Loucy (cell line): Measurements from ENCODE around the gene PCBD2.
"Not testable (repeated sequence)": the region's sequence is repeated elsewhere in the genome, so short reads cannot be mapped to it uniquely, and the experiment has no call there.

Experiments
- H2AFZ ChIP-seq: fragments of 200-600 bp; sonication (generic); 2 replicates; pipeline ENCODE4 v1.6.0; 2016; ENCODE audit warnings: antibody characterized with exemption, mild to moderate bottlenecking, low read length, moderate library complexity
- H3F3A ChIP-seq: fragments of 200-600 bp; 2 replicates; pipeline ENCODE4 v1.6.0; 2016; ENCODE audit warnings: antibody characterized with exemption, low read depth, mild to moderate bottlenecking
- H3K27me3 ChIP-seq: fragments of 200-600 bp; sonication (generic); 2 replicates; pipeline ENCODE4 v1.6.1; 2014; ENCODE audit warnings: low read length, mild to moderate bottlenecking; ENCODE audit not compliant: insufficient read depth, poor library complexity, severe bottlenecking
- H3K36me3 ChIP-seq: fragments of 200-600 bp; sonication (generic); 2 replicates; pipeline ENCODE4 v1.6.1; 2016; ENCODE audit warnings: low read length; ENCODE audit not compliant: insufficient read depth
- H3K4me1 ChIP-seq: fragments of 200-600 bp; sonication (generic); 2 replicates; pipeline ENCODE4 v1.5.1; 2014; ENCODE audit warnings: low read length, mild to moderate bottlenecking; ENCODE audit not compliant: insufficient read depth, poor library complexity, severe bottlenecking
- H3K4me2 ChIP-seq: fragments of 200-600 bp; sonication (generic); 2 replicates; pipeline ENCODE4 v1.6.0; 2014; ENCODE audit warnings: antibody characterized with exemption, low read length, low read depth, mild to moderate bottlenecking; ENCODE audit not compliant: poor library complexity, severe bottlenecking
- H3K4me3 ChIP-seq: fragments of 200-600 bp; sonication (generic); 2 replicates; pipeline ENCODE4 v1.5.1; 2014; ENCODE audit warnings: low read length, mild to moderate bottlenecking, mixed read lengths; ENCODE audit not compliant: poor library complexity, severe bottlenecking
- H3K79me2 ChIP-seq: fragments of 200-600 bp; sonication (generic); 2 replicates; pipeline ENCODE4 v1.6.1; 2014; ENCODE audit warnings: low read length; ENCODE audit not compliant: insufficient read depth
- H3K9ac ChIP-seq: fragments of 200-600 bp; sonication (generic); 2 replicates; pipeline ENCODE4 v1.6.0; 2014; ENCODE audit warnings: mild to moderate bottlenecking, low read depth, low read length, moderate library complexity; ENCODE audit not compliant: poor library complexity, severe bottlenecking
- H3K9me2 ChIP-seq: fragments of 200-600 bp; sonication (generic); replicated peaks from 2 replicates; pipeline ENCODE4 v1.6.1; 2016; ENCODE audit warnings: low read depth, low read length, mixed read lengths
- H3K9me3 ChIP-seq: fragments of 200-600 bp; sonication (generic); 2 replicates; pipeline ENCODE4 v1.6.1; 2014; ENCODE audit warnings: mild to moderate bottlenecking, antibody characterized with exemption, low read length, low read depth; ENCODE audit not compliant: insufficient read depth
- H4K20me1 ChIP-seq: fragments of 200-600 bp; sonication (generic); 2 replicates; pipeline ENCODE4 v1.6.0; 2014; ENCODE audit warnings: antibody characterized with exemption, low read length, mild to moderate bottlenecking; ENCODE audit not compliant: insufficient read depth, poor library complexity, severe bottlenecking
- EZH2phosphoT487 ChIP-seq: fragments of 200-600 bp; IDR thresholded peaks from 2 replicates; pipeline ENCODE4 v1.6.1; 2018; ENCODE audit warnings: antibody characterized with exemption, mild to moderate bottlenecking, moderate library complexity, borderline replicate concordance
- TF ChIP-seq, protein P1 (sequence below): fragments of 200-600 bp; sonication (generic); conservative IDR thresholded peaks from 2 replicates; pipeline ENCODE4 v1.5.1; 2014; ENCODE audit warnings: mild to moderate bottlenecking, antibody characterized with exemption, low read length

PCBD2 gene

DNA sequence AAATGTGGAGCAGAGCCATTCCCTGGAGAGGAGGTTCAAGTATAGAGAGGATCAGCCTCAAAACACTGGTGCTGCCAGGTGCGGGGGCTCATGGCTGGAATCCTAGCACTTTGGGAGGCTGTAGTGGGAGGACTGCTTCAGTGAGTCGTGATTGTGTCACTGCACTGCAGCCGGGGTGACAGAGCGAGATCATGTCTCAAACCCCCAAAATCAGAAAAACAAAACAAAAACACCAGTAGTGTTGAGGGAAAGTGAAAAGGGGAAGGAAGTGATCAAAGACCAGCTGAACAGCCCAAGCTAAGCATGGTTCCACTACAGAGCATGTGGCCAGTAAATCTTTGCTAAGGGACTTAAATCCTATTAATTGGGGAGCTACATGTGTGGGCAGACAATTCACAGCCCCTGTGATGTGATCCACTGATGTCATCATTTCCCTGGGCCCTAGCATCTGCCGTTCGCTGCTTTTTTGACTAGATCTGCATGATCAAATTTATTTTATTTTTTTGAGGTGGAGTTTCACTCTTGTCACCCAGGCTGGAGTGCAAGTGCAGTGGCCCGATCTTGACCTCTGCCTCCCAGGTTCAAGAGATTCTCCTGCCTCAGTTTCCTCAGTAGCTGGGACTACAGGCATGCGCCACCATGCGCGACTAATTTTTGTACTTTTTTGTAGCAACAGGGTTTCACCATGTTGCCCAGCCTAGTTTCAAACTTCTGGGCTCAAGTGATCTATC is 2.7 kb upstream of the PCBD2 start:
- H3K9ac ChIP-seq, result no peak overlapping the region
- H3K27me3 ChIP-seq, result no peaks in the 10 kb centered on the region
- no peaks in the 10 kb centered on the region for H4K20me1 ChIP-seq
- H3K9me2 ChIP-seq, result no peaks in the 10 kb centered on the region
- peaks cover 3% of the 10 kb centered on the region; the same call in 1 of the 2 replicates for H3F3A ChIP-seq
- peaks cover 4% of the 10 kb centered on the region; the same call in 1 of the 2 replicates for H3K36me3 ChIP-seq
- H3K4me2 ChIP-seq, result no peak overlapping the region
- peaks cover 11% of the 10 kb centered on the region; the same call in 1 of the 2 replicates for H3K79me2 ChIP-seq
- no peak overlapping the region for H2AFZ ChIP-seq
- H3K4me1 ChIP-seq, result peaks cover 4% of the 10 kb centered on the region
- H3K9me3 ChIP-seq, result no peaks in the 10 kb centered on the region
- TF ChIP-seq, protein P1, sequence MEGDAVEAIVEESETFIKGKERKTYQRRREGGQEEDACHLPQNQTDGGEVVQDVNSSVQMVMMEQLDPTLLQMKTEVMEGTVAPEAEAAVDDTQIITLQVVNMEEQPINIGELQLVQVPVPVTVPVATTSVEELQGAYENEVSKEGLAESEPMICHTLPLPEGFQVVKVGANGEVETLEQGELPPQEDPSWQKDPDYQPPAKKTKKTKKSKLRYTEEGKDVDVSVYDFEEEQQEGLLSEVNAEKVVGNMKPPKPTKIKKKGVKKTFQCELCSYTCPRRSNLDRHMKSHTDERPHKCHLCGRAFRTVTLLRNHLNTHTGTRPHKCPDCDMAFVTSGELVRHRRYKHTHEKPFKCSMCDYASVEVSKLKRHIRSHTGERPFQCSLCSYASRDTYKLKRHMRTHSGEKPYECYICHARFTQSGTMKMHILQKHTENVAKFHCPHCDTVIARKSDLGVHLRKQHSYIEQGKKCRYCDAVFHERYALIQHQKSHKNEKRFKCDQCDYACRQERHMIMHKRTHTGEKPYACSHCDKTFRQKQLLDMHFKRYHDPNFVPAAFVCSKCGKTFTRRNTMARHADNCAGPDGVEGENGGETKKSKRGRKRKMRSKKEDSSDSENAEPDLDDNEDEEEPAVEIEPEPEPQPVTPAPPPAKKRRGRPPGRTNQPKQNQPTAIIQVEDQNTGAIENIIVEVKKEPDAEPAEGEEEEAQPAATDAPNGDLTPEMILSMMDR, result no peak
- TF ChIP-seq EZH2phosphoT487, result no peak
- H3K4me3 ChIP-seq, result no peak overlapping the region

- Histone ChIP-seq H3K27me3 (no peaks in the 10 kb centered on the region), H2AFZ (peak overlapping the region; percentile 97), H3K9me3 (no peaks in the 10 kb centered on the region), H3K79me2 (peaks cover 12% of the 10 kb centered on the region; the same call in 1 of the 2 replicates), H3K4me1 (peaks cover 4% of the 10 kb centered on the region), H3K9me2 (no peaks in the 10 kb centered on the region), H3F3A (peaks cover 3% of the 10 kb centered on the region; the same call in 1 of the 2 replicates), H3K4me2 (peak overlapping the region; percentile 70), H3K9ac (peak overlapping the region; percentile 91), H4K20me1 (no peaks in the 10 kb centered on the region), H3K36me3 (no peaks in the 10 kb centered on the region), H3K4me3 (peak overlapping the region; percentile 96)
- TF ChIP-seq EZH2phosphoT487, result no peak
- TF ChIP-seq, protein P1, result peak; percentile 60
These were observed 490 bp downstream of the PCBD2 start for GRCh38 chr5:134905246-134905996.

DNA sequence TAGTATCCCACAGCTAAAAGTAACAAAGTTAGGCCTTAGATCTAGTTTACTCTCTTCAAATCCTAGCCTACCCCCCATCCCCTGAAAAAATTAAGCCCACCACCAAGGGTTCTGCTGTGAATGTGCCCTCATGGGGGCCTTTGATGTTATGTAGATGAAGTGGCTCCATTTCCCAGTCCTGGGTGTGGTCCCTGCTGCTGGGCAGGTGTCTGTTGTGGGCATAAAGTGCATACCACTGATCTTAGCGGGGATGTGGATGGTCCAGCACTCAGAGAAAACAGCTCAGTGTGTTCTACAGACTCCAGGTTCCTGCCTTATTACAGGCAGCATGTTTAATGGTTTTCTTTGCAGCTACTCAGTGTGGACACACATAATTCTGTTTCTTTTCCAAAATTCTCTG is 1.9 kb downstream of the PCBD2 start:
- H3K27me3 ChIP-seq, result no peaks in the 10 kb centered on the region
- H3K9me3 ChIP-seq, result no peaks in the 10 kb centered on the region
- H3K4me3 ChIP-seq, result peak overlapping the region; percentile 96
- no peaks in the 10 kb centered on the region for H3K9me2 ChIP-seq
- peaks cover 4% of the 10 kb centered on the region for H3K4me1 ChIP-seq
- peaks cover 3% of the 10 kb centered on the region; the same call in 1 of the 2 replicates for H3F3A ChIP-seq
- H4K20me1 ChIP-seq, result no peaks in the 10 kb centered on the region
- H3K36me3 ChIP-seq, result no peaks in the 10 kb centered on the region
- H2AFZ ChIP-seq, result no peak overlapping the region
- H3K9ac ChIP-seq, result peak overlapping the region; percentile 91
- H3K4me2 ChIP-seq, result peak overlapping the region; percentile 70
- H3K79me2 ChIP-seq, result peaks cover 12% of the 10 kb centered on the region; the same call in 1 of the 2 replicates
- TF ChIP-seq, protein P1, result no peak
- TF ChIP-seq EZH2phosphoT487, result no peak

GRCh38 chr5:134910752-134911151 is 5.8 kb downstream of the PCBD2 start:
- H3K79me2 ChIP-seq, result peaks cover 12% of the 10 kb centered on the region; the same call in 1 of the 2 replicates
- not testable (repeated sequence) for H4K20me1 ChIP-seq, H3K36me3 ChIP-seq

More at GRCh38 chr5:134910752-134911151, 5.8 kb downstream of the PCBD2 start:
- not testable (repeated sequence) for H3K9ac ChIP-seq, H3F3A ChIP-seq, H2AFZ ChIP-seq, H3K4me1 ChIP-seq, H3K4me2 ChIP-seq, H3K9me3 ChIP-seq, H3K27me3 ChIP-seq, H3K9me2 ChIP-seq, H3K4me3 ChIP-seq
